Hepatic stellate cell (primary cell): Measurements from ENCODE around the gene TAF6.

Experiments
- DNase-seq: peaks from one replicate; pipeline ENCODE4 v3.0.0; 2011; ENCODE audit warnings: low spot score

TAF6 gene

GRCh38 chr7:100122067-100122466 lies 2.9 kb upstream of the TAF6 start:
- DNase-seq: no peak

DNA sequence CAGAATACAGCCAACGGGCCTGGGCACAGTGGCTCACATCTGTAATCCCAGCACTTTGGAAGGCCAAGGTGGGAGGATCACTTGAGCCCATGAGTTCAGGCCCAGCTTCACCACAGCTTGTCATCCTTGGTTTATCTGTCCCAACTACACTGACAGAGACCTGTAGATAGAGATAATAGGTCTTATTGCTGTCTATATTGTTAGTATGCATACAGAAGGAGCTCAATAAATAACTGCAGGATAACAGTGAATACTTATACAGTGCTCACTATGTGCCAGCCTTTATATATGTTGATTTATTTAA lies 1.5 kb upstream of the TAF6 start:
- DNase-seq: no peak

DNA sequence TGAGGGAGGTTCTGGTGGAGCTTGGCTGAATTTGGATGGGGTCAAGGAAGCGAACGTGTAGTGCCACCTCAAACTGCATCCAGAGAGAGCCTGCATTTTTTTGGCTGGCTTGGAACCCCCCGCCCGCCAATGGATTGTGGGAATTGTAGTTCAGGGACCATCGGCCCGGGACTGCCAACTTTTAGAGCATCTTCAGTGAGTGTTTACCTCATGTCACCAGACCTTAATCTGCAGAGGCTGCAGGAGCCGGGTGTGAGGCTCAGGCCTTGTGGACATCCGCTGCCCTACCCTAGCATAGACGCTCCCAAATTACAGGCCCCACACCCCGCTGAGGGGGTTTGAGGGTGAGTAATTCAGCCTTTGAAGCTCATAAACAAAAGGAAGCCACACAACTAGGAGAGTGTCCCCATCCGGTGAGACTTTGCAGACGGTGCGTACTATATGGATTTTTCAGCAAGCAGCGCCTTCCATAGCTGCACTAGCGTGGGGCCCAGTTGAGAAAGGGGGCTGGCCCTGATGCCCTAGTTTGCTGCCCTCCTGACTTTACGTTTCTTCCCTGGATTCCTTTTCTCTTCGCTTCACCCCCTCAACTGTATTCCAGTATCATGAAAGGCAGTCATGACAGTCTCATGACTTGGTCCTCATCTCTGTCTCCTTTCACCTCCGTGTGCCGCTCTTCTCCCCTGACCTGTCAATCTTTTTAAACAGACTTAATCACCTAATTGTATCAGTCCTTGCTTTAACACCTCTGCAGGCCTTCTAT lies 993 bp upstream of the TAF6 start:
- DNase-seq: peak; percentile 77

- DNase-seq: no peak
Measured at GRCh38 chr7:100118388-100119071, 628 bp downstream of the TAF6 start.

DNA sequence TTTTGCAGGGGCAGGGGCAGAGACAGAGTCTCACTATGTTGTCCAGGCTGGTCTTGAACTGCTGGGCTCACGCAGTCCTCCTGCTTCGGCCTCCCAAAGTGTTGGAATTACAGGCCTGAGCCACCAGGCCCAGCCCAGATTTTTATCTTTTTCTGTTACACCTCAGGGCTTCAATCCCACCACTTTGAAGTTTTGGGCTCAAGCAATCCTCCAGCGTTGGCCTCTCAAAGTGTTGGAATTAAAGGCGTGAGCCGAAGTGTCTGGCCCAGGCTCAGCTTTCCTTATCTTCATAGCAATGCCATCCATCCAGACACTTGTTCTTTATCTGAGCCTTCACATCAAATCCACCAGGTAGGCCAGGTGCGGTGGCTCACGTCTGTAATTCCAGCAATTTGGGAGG lies 4.1 kb downstream of the TAF6 start:
- no peak for DNase-seq

- no peak for DNase-seq
Measured at GRCh38 chr7:100111914-100112313, 7.2 kb downstream of the TAF6 start.

- DNase-seq: no peak
Measured at GRCh38 chr7:100111156-100111555, 8.0 kb downstream of the TAF6 start.

- no peak for DNase-seq
Measured at GRCh38 chr7:100109521-100110163, 9.5 kb downstream of the TAF6 start.

GRCh38 chr7:100107890-100108289 lies 11.3 kb downstream of the TAF6 start:
- DNase-seq: no peak

- DNase-seq: no peak
Measured at GRCh38 chr7:100107125-100107737, 11.9 kb downstream of the TAF6 start.

DNA sequence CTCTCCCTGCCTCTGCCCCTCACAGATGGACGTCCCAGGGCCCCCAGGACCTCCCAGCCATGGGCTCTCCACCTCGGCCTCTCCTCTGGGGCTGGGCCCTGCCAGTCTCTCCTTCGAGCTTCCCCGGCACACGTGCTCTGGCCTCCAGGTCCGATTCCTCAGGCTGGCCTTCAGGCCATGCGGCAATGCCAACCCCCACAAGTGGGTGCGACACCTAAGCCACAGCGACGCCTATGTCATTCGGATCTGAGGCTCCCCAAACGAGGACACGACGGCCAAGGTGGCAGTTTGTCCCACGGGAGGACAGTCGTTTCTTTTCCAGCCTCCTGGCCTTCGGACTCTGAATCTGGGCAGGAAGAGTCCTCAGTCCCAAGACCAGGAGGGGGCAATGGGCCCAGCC lies 12.5 kb downstream of the TAF6 start:
- DNase-seq: no peak

- no peak for DNase-seq
Measured at GRCh38 chr7:100105534-100105933, 13.6 kb downstream of the TAF6 start.

GRCh38 chr7:100102950-100103840 lies 16.0 kb downstream of the TAF6 start:
- peak; percentile 97 for DNase-seq

DNA sequence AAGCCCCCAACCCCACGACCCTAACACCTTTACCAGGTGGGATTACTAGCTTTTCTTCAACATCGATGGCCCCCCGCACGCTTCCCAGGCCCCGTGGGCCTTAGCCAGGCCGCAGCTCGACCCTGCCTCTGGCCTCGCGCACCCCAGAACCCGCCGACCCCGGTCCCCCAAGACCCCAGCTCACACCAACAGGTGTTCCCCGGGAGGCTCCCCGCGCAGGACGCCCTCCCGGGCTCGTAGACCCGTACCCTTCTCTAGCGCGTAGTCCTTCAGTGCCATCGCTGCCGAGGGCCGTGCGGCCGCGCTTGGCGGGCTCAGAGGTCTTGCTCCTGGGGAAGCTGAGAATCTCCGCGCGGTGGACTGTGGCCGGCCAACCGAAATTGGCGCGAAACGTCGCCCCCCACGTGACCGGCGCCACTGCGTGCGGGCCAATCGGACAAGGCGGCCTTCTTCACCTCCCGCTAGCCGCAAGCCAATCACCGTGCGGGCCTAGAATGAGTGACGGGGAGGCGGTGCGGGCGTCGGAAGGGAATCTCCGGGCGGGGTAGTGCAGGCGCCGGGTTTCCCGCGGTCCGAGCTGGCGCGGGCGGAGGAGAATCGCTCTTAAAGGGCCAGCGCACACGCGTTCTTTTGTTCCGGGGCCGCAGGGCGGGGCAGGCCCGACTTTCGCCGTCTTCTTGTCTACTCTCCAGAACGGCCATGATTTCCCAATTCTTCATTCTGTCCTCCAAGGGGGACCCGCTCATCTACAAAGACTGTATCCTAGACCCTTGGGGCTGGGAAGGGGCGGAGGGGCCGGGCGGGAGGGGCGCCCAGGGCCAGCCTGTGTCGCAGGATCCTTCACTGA lies 17.9 kb downstream of the TAF6 start, which contains the start of the genes AP4M1 and MCM7:
TSS of gene AP4M1 (plus strand) at position 628 of the 847 bp plus-strand sequence. CDS start at position 700, 72 bp downstream.
TSS of gene MCM7 (minus strand) at position 382 of the 847 bp plus-strand sequence. CDS start at position 279, 103 bp downstream.
- DNase-seq: peak; percentile 99

GRCh38 chr7:100100420-100101015 lies 18.6 kb downstream of the TAF6 start:
- DNase-seq: peak; percentile 97

DNA sequence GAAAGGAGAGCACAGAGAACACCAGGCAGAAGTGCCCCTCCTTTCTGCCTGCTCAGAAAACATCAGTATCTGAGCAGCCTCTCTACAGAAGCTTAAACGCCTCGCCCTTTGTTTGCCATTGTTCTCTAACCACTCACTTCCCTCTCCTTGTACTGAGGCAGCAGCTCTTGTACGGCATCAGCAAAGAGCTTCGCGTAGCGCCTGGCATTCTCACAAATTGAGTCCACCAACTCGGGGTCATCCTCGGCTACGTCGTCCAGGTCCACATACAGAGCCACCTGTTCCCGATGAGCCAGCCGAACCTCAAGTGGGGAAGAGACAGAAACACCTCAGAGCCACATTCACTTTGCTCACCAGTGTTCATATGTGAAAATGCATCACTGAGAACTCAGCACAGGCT lies 19.7 kb downstream of the TAF6 start:
- no peak for DNase-seq

GRCh38 chr7:100098913-100099312 lies 20.2 kb downstream of the TAF6 start:
- DNase-seq: no peak

DNA sequence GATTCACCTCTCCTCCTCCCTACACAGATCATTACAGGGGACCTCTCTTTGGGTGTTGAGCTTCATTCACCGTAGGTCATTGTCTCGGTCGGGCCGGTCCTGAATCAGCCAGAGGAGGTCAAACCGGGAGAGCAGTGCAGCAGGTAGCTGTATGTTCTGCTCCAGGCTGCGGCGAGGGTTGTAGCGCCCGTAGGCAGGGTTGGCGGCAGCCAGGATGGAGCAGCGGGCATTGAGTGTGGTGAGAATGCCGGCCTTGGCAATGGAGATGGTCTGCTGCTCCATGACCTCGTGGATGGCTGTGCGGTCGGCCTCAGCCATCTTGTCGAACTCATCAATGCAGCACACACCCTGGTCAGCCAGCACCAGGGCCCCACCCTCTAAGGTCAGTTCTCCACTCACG lies 23.5 kb downstream of the TAF6 start:
- no peak for DNase-seq

GRCh38 chr7:100095289-100095688 lies 23.9 kb downstream of the TAF6 start:
- no peak for DNase-seq

DNA sequence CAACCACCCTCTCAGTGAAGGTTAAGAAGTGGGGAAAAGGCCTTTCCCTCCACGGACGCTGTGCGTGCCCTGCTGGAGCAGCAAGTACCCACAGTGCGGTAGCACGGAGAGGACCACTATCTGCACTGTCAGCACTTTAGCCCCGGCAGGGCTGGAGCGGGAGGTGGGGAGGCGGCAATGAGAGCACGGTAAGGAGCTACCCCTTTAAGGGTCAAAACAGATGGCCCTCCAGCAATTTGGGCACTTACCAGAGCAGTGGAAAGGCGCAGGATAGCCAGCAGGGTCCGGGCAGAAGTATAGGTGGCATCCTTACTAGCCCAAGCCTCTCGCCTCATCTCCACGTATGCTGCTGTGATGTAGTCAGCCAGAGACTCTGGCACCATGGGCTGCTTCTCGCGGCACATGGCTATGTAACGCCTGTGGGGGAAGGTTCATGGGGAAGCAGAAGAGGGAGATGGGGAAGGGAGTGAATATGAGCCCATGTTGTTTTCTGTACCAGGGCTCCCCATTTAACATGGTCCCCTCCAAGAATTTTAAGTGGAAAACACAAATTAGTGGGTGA lies 25.2 kb downstream of the TAF6 start:
- DNase-seq: no peak
